Chondrocyte (in vitro differentiated cells): Measurements from ENCODE around the gene MPHOSPH6. TPM values are rescaled to one million over a fixed set of nuclear protein-coding genes. Genes with fewer than 3 reads are reported as not detected.
"Not testable (repeated sequence)": the region's sequence is repeated elsewhere in the genome, so short reads cannot be mapped to it uniquely, and the experiment has no call there.

Experiments
- DNase-seq: peaks from one replicate; pipeline ENCODE4 v3.0.0; 2021; ENCODE audit warnings: mixed read lengths, low spot score
- H3K27ac Mint-ChIP-seq: one replicate; pipeline ENCODE4 v1.8.0; 2021; ENCODE audit warnings: mild to moderate bottlenecking, moderate library complexity, mixed read lengths; ENCODE audit not compliant: unreplicated experiment
- H3K27me3 Mint-ChIP-seq: 2 replicates; pipeline ENCODE4 v1.8.0; 2021; ENCODE audit warnings: low read depth, mixed read lengths
- H3K36me3 Mint-ChIP-seq: 2 replicates; pipeline ENCODE4 v1.8.0; 2021; ENCODE audit warnings: low read depth, mixed read lengths
- H3K4me1 Mint-ChIP-seq: 2 replicates; pipeline ENCODE4 v1.8.0; 2021; ENCODE audit warnings: low read depth, mild to moderate bottlenecking, mixed read lengths
- H3K4me3 Mint-ChIP-seq: one replicate; pipeline ENCODE4 v1.8.0; 2021; ENCODE audit warnings: mild to moderate bottlenecking, moderate library complexity, mixed read lengths; ENCODE audit not compliant: unreplicated experiment
- H3K9me3 Mint-ChIP-seq: 2 replicates; pipeline ENCODE4 v1.8.0; 2021; ENCODE audit warnings: low read depth, mixed read lengths
- CTCF ChIP-seq: fragments of 200-600 bp; sonication (generic); IDR thresholded peaks from 2 replicates; pipeline ENCODE4 v1.5.0; 2021; ENCODE audit warnings: antibody characterized with exemption, mild to moderate bottlenecking, moderate library complexity
- total RNA-seq: library from RNA; stranded (reverse); gene quantifications from 3 replicates; pipeline ENCODE4 v1.2.1, GENCODE V29; 2021

Gene MPHOSPH6
- total RNA-seq, 1 donor from 2014 or later, result 14.6 TPM

- no peak overlapping the region for H3K4me3 Mint-ChIP-seq
Observed at GRCh38 chr16:82113741-82114140, 56.3 kb downstream of the MPHOSPH6 start.

GRCh38 chr16:82111944-82112343, 58.1 kb downstream of the MPHOSPH6 start:
- Mint-ChIP-seq H3K4me1 (no peaks in the 10 kb centered on the region), H3K4me3 (no peak overlapping the region), H3K27ac (no peak overlapping the region), H3K36me3 (no peaks in the 10 kb centered on the region), H3K9me3 (no peaks in the 10 kb centered on the region), H3K27me3 (peaks cover 17% of the 10 kb centered on the region)
- no peak for TF ChIP-seq CTCF
- DNase-seq, result no peak

More at GRCh38 chr16:82113741-82114140, 56.3 kb downstream of the MPHOSPH6 start:
- no peak for TF ChIP-seq CTCF
- no peak overlapping the region for H3K27ac Mint-ChIP-seq
- no peak for DNase-seq
- H3K27me3 Mint-ChIP-seq, result peaks cover 11% of the 10 kb centered on the region
- no peaks in the 10 kb centered on the region for H3K9me3 Mint-ChIP-seq
- H3K36me3 Mint-ChIP-seq, result no peaks in the 10 kb centered on the region
- H3K4me1 Mint-ChIP-seq, result no peaks in the 10 kb centered on the region

GRCh38 chr16:82109266-82109665, 60.8 kb downstream of the MPHOSPH6 start:
- peaks cover 25% of the 10 kb centered on the region for H3K27me3 Mint-ChIP-seq
- not testable (repeated sequence) for H3K4me1 Mint-ChIP-seq, H3K9me3 Mint-ChIP-seq, H3K27ac Mint-ChIP-seq, H3K36me3 Mint-ChIP-seq, DNase-seq, H3K4me3 Mint-ChIP-seq

- H3K36me3 Mint-ChIP-seq, result no peaks in the 10 kb centered on the region
- H3K9me3 Mint-ChIP-seq, result no peaks in the 10 kb centered on the region
- no peak overlapping the region for H3K27ac Mint-ChIP-seq
- H3K27me3 Mint-ChIP-seq, result peaks cover 24% of the 10 kb centered on the region
- no peaks in the 10 kb centered on the region for H3K4me1 Mint-ChIP-seq
- no peak overlapping the region for H3K4me3 Mint-ChIP-seq
- DNase-seq, result no peak
- TF ChIP-seq CTCF, result no peak
Observed at GRCh38 chr16:82108774-82109173, 61.2 kb downstream of the MPHOSPH6 start.

GRCh38 chr16:82108100-82108499, 61.9 kb downstream of the MPHOSPH6 start:
- H3K4me3 Mint-ChIP-seq, result no peak overlapping the region
- no peak for DNase-seq
- no peaks in the 10 kb centered on the region for H3K36me3 Mint-ChIP-seq
- H3K27ac Mint-ChIP-seq, result no peak overlapping the region
- H3K4me1 Mint-ChIP-seq, result no peaks in the 10 kb centered on the region
- H3K27me3 Mint-ChIP-seq, result peaks cover 23% of the 10 kb centered on the region
- no peak for TF ChIP-seq CTCF
- no peaks in the 10 kb centered on the region for H3K9me3 Mint-ChIP-seq

GRCh38 chr16:82105107-82105506, 64.9 kb downstream of the MPHOSPH6 start:
- DNase-seq, result no peak
- H3K27ac Mint-ChIP-seq, result no peak overlapping the region
- no peak overlapping the region for H3K4me3 Mint-ChIP-seq
- peaks cover 32% of the 10 kb centered on the region for H3K27me3 Mint-ChIP-seq
- peaks cover 1% of the 10 kb centered on the region for H3K9me3 Mint-ChIP-seq
- H3K36me3 Mint-ChIP-seq, result no peaks in the 10 kb centered on the region
- no peaks in the 10 kb centered on the region for H3K4me1 Mint-ChIP-seq
- no peak for TF ChIP-seq CTCF

Other genes starting within 250 kb of the MPHOSPH6 start
- not detected in 3 replicates for gene SDR42E1, start 158.8 kb downstream of the MPHOSPH6 start, total RNA-seq
- not detected in 3 replicates for gene HSD17B2, start 135.0 kb downstream of the MPHOSPH6 start, total RNA-seq